Sigmoid colon (tissue), 7 donors: ENCODE measurements around the gene DNAJC21. TPM values are rescaled to one million over a fixed set of nuclear protein-coding genes. Genes with fewer than 3 reads are reported as not detected.

Source experiments
- DNase-seq: peaks from one replicate; pipeline ENCODE4 v3.0.0-alpha.2; 2019
- H3K27ac ChIP-seq, 4 donors: fragments of 200-600 bp; sonication (generic); one replicate each; pipeline ENCODE4 v1.5.1; 2016 to 2019; ENCODE audit warnings: mild to moderate bottlenecking in 1 of 4
- H3K27me3 ChIP-seq, 3 donors: fragments of 200-600 bp; sonication (generic); one replicate each; pipeline ENCODE4 v1.5.1; 2019; ENCODE audit warnings: mild to moderate bottlenecking in 1 of 3
- H3K36me3 ChIP-seq, 4 donors: fragments of 200-600 bp; sonication (generic); one replicate each; pipeline ENCODE4 v1.5.1; 2016 to 2019
- H3K4me1 ChIP-seq, 4 donors: fragments of 200-600 bp; sonication (generic); one replicate each; pipeline ENCODE4 v1.5.1; 2017 to 2019
- H3K4me3 ChIP-seq, 4 donors: fragments of 200-600 bp; sonication (generic); one replicate each; pipeline ENCODE4 v1.5.1; 2017 to 2019; ENCODE audit warnings: mild to moderate bottlenecking in 2 of 4, moderate library complexity in 1 of 4
- H3K9me3 ChIP-seq, 4 donors: fragments of 200-600 bp in 3 of 4; sonication (generic) in 3 of 4; one replicate each; pipeline versions ENCODE4 v1.5.1 to v1.6.1; 2013 to 2019
- CTCF ChIP-seq, 4 experiments: fragments of 450-650 bp in 3 of 4; fragments of 200-600 bp in 1 of 4; IDR thresholded peaks; one replicate each; pipeline ENCODE4 v1.5.1; 2016 to 2019; ENCODE audit warnings: antibody characterized with exemption in 4 of 4, mild to moderate bottlenecking in 3 of 4, moderate library complexity in 2 of 4
- EP300 ChIP-seq, 4 donors: sonication (generic); formaldehyde crosslinking; IDR thresholded peaks; one replicate each; pipeline ENCODE4 v1.6.1; 2017; ENCODE audit warnings: antibody characterized with exemption in 4 of 4
- POLR2A ChIP-seq, 2 donors: fragments of 450-650 bp; IDR thresholded peaks; one replicate each; pipeline ENCODE4 v1.6.1; 2016; ENCODE audit warnings: antibody characterized with exemption in 2 of 2, mild to moderate bottlenecking in 2 of 2, moderate library complexity in 2 of 2
- POLR2AphosphoS5 ChIP-seq, 4 donors: sonication (generic); formaldehyde crosslinking; IDR thresholded peaks; one replicate each; pipeline ENCODE4 v1.6.1; 2017; ENCODE audit warnings: antibody characterized with exemption in 4 of 4
- WGBS, 2 donors: extraction: QIAGEN DNeasy Blood & Tissue Kit; methylation state at CpG; one replicate each; pipeline ENCODE4 v1.1.7; 2013; 5-methylcytosine and 5-hydroxymethylcytosine counted together
- intact Hi-C: fragments of 100-400 bp; cut with DNase I; formaldehyde crosslinking; loops from one replicate; pipeline ENCODE4 v1.15.1; 2023
- polyA plus RNA-seq, 3 donors: library from polyadenylated mRNA; stranded (reverse); fragments of 200-250 nt; gene quantifications; one replicate each; pipeline ENCODE4 v1.2.3, GENCODE V29; 2013
- total RNA-seq, 4 donors: library from RNA; depleted of rRNA; stranded (reverse); fragments of >200 nt; gene quantifications; one replicate each; pipeline ENCODE4 v1.1.0, GENCODE V29; 2016
- donor health status: healthy with polysubstance abuse.
- donor health status: Bipolar disorder and iron deficiency.
- donor health status: healthy.

The DNAJC21 gene
- total and polyA plus RNA-seq, 7 donors, result 26.4 to 47.1 (median 40.6) TPM

- intact Hi-C loops, result loop anchor here (1.0 to 10.0 kb wide), 4 partner anchors 15 to 1470 kb away; partner anchors contain the start of genes AMACR, RAI14 and TARS1
- WGBS, 2 donors, result 0% methylated on average over 67 of the region's 67 CpGs
- DNase-seq, result peak; percentile 97
Measured at GRCh38 chr5:34915139-34915855, 14.1 kb upstream of the DNAJC21 start, which contains the start of the genes BRIX1 and RAD1. Gene BRIX1 (plus strand): TSS chr5:34915711. CDS start chr5:34915739, 28 bp downstream. Gene RAD1 (minus strand): TSS chr5:34915504. CDS start chr5:34914892, 612 bp downstream.

GRCh38 chr5:34915856-34916192, 13.5 kb upstream of the DNAJC21 start:
- Histone ChIP-seq H3K27ac (peak overlapping the region; percentile 87 to 93 (median 90)), H3K4me1 (peaks cover 0 to 43% (median 36%) of the 10 kb centered on the region in 4 donors), H3K9me3 (no peaks in the 10 kb centered on the region), H3K36me3 (peaks cover 4 to 34% (median 13%) of the 10 kb centered on the region in 4 donors), H3K4me3 (peak overlapping the region; percentile 72 to 99 (median 85)), H3K27me3 (no peaks in the 10 kb centered on the region)
- TF ChIP-seq CTCF (IDR thresholded peaks at IDR 0.05) (no peak), EP300 (IDR thresholded peaks at IDR 0.05) (no peak), POLR2AphosphoS5 (IDR thresholded peaks at IDR 0.05) (no peak), POLR2A (IDR thresholded peaks at IDR 0.05) (no peak)
- DNase-seq, result no peak
- 0% methylated on average over 20 of the region's 20 CpGs for WGBS, 2 donors
- intact Hi-C loops, result loop anchor here (1.0 to 10.0 kb wide), 4 partner anchors 14 to 1471 kb away; partner anchors contain the start of genes AMACR, RAI14 and TARS1

More at GRCh38 chr5:34915139-34915855, 14.1 kb upstream of the DNAJC21 start, which contains the start of the genes BRIX1 and RAD1:
- Histone ChIP-seq H3K36me3 (peaks cover 4 to 34% (median 14%) of the 10 kb centered on the region in 4 donors), H3K27ac (peak within 1 kb of the TSS; percentile 87 to 93 (median 90)), H3K27me3 (no peaks in the 10 kb centered on the region), H3K9me3 (no peaks in the 10 kb centered on the region), H3K4me3 (peak within 1 kb of the TSS; percentile 72 to 99 (median 85)), H3K4me1 (peaks cover 0 to 43% (median 36%) of the 10 kb centered on the region in 4 donors)
- TF ChIP-seq CTCF (IDR thresholded peaks at IDR 0.05) (no peak), POLR2AphosphoS5 (IDR thresholded peaks at IDR 0.05) (peak; percentile 64 to 92 (median 88)), POLR2A (IDR thresholded peaks at IDR 0.05) (peak; percentile 76 to 79), EP300 (IDR thresholded peaks at IDR 0.05) (no peak)

GRCh38 chr5:34916518-34916917, 12.8 kb upstream of the DNAJC21 start:
- DNase-seq, result no peak
- TF ChIP-seq POLR2A (IDR thresholded peaks at IDR 0.05) (no peak), CTCF (IDR thresholded peaks at IDR 0.05) (no peak), EP300 (IDR thresholded peaks at IDR 0.05) (no peak), POLR2AphosphoS5 (IDR thresholded peaks at IDR 0.05) (no peak)
- Histone ChIP-seq H3K27me3 (no peaks in the 10 kb centered on the region), H3K4me1 (peaks cover 0 to 43% (median 36%) of the 10 kb centered on the region in 4 donors), H3K36me3 (peaks cover 2 to 34% (median 7%) of the 10 kb centered on the region in 4 donors), H3K9me3 (no peaks in the 10 kb centered on the region), H3K27ac (peak overlapping the region in 2 of 4 donors; percentile 91 to 93), H3K4me3 (peak overlapping the region; percentile 72 to 99 (median 85))
- intact Hi-C loops, result loop anchor here (5.0 to 10.0 kb wide), 3 partner anchors 259 to 1472 kb away; partner anchors contain the start of genes AMACR, RAI14 and TARS1
- WGBS, 2 donors, result 9 to 35% methylated on average over 6 of the region's 6 CpGs

GRCh38 chr5:34918025-34918424, 11.3 kb upstream of the DNAJC21 start:
- H3K27ac ChIP-seq, result no peak overlapping the region
- H3K4me3 ChIP-seq, result no peak overlapping the region
- peaks cover 0 to 39% (median 4%) of the 10 kb centered on the region in 4 donors for H3K36me3 ChIP-seq
- no peaks in the 10 kb centered on the region for H3K9me3 ChIP-seq
- no peak for DNase-seq
- peaks cover 0 to 36% (median 33%) of the 10 kb centered on the region in 4 donors for H3K4me1 ChIP-seq
- 81 to 90% methylated on average over 4 of the region's 4 CpGs for WGBS, 2 donors
- intact Hi-C loops, result loop anchor here (5.0 to 10.0 kb wide), 3 partner anchors 261 to 1473 kb away; partner anchors contain the start of genes AMACR, RAI14 and TARS1
- TF ChIP-seq POLR2A (IDR thresholded peaks at IDR 0.05), result no peak
- no peak for TF ChIP-seq EP300 (IDR thresholded peaks at IDR 0.05)
- no peak for TF ChIP-seq CTCF (IDR thresholded peaks at IDR 0.05)
- TF ChIP-seq POLR2AphosphoS5 (IDR thresholded peaks at IDR 0.05), result no peak
- no peaks in the 10 kb centered on the region for H3K27me3 ChIP-seq
